RWPE2 (cell line): ENCODE measurements around the gene LPCAT3.

Source experiments
- ATAC-seq: fragments of 200-7000 bp; cut with Tn5 transposase; 3 replicates; pipeline ENCODE4 v1.9.1; 2021; ENCODE audit warnings: low read depth
- DNase-seq: peaks from one replicate; pipeline ENCODE4 v3.0.0-alpha.2; 2020; ENCODE audit warnings: low spot score
- H3K27ac ChIP-seq: fragments of 450-650 bp; 2 replicates; pipeline ENCODE4 v1.5.1; 2017; ENCODE audit warnings: mild to moderate bottlenecking; ENCODE audit not compliant: poor library complexity, severe bottlenecking
- H3K27me3 ChIP-seq: fragments of 250-450 bp; sonication (Bioruptor Pico); 2 replicates; pipeline ENCODE4 v1.5.1; 2021; ENCODE audit warnings: mild to moderate bottlenecking, moderate library complexity; ENCODE audit not compliant: insufficient read depth, poor library complexity, severe bottlenecking
- H3K36me3 ChIP-seq: fragments of 250-450 bp; sonication (Bioruptor Pico); 2 replicates; pipeline ENCODE4 v1.5.1; 2020; ENCODE audit warnings: low read depth, mild to moderate bottlenecking, moderate library complexity
- H3K4me1 ChIP-seq: fragments of 250-450 bp; sonication (Bioruptor Pico); 2 replicates; pipeline ENCODE4 v1.5.1; 2021; ENCODE audit warnings: mild to moderate bottlenecking, moderate library complexity; ENCODE audit not compliant: insufficient read depth, poor library complexity, severe bottlenecking
- H3K4me3 ChIP-seq: fragments of 250-450 bp; sonication (Bioruptor Pico); 2 replicates; pipeline ENCODE4 v1.5.1; 2021; ENCODE audit warnings: mild to moderate bottlenecking, moderate library complexity; ENCODE audit not compliant: severe bottlenecking
- H3K9me3 ChIP-seq: fragments of 250-450 bp; sonication (Bioruptor Pico); 2 replicates; pipeline ENCODE4 v1.5.1; 2021; ENCODE audit warnings: mild to moderate bottlenecking, moderate library complexity; ENCODE audit not compliant: severe bottlenecking
- TF ChIP-seq, protein P1 (sequence below): fragments of 450-650 bp; IDR thresholded peaks from one replicate; pipeline ENCODE4 v1.5.1; 2017; ENCODE audit warnings: mild to moderate bottlenecking, moderate library complexity; ENCODE audit not compliant: poor library complexity, severe bottlenecking

LPCAT3 gene

DNA sequence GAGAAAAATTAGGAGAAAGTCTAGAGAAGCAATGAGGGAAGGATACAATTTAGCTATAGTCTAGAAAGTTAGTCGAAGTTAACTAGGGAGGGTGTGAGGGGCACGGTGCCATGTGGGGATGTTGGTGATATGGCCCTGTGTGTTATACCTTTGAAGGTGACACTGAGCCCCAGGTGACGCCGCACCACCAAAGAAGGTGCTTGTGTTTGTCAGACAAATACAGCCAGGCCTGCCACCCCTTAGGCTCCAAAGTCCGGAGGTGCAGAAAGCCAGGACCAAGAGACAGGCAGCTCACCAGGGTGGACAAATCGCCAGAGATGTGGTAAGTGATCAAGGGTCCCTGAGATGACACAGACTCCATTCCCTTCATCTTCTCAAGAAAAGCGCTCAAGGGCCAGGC, 43.3 kb upstream of the LPCAT3 start:
- no peak overlapping the region for H3K4me3 ChIP-seq
- no peak for DNase-seq
- no peaks in the 10 kb centered on the region for H3K36me3 ChIP-seq

DNA sequence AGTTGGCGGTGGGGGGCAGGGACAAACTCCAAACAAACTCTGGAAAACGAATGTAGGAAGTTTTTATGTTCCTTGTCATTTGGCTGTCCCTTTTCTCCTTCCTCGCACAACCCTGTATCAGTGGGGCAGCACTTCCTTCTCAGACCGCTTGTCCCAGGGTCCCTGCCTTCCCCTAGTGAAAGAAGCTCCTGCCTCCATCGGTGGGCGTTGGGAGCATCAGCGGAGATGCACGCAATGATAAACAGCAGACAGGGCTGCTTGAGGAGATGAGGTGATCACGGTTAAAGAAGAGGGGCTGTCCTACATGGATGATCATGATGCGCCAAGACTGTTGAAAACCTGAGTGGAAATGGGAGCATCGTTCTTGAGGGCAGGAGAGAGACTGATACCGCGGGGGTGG, 42.9 kb upstream of the LPCAT3 start:
- no peaks in the 10 kb centered on the region for H3K9me3 ChIP-seq
- DNase-seq (no peak), ATAC-seq (no peak)
- no peak overlapping the region for H3K4me3 ChIP-seq
- H3K27ac ChIP-seq, result no peak overlapping the region
- no peaks in the 10 kb centered on the region for H3K36me3 ChIP-seq
- no peaks in the 10 kb centered on the region for H3K27me3 ChIP-seq
- TF ChIP-seq, protein P1, sequence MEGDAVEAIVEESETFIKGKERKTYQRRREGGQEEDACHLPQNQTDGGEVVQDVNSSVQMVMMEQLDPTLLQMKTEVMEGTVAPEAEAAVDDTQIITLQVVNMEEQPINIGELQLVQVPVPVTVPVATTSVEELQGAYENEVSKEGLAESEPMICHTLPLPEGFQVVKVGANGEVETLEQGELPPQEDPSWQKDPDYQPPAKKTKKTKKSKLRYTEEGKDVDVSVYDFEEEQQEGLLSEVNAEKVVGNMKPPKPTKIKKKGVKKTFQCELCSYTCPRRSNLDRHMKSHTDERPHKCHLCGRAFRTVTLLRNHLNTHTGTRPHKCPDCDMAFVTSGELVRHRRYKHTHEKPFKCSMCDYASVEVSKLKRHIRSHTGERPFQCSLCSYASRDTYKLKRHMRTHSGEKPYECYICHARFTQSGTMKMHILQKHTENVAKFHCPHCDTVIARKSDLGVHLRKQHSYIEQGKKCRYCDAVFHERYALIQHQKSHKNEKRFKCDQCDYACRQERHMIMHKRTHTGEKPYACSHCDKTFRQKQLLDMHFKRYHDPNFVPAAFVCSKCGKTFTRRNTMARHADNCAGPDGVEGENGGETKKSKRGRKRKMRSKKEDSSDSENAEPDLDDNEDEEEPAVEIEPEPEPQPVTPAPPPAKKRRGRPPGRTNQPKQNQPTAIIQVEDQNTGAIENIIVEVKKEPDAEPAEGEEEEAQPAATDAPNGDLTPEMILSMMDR, result no peak
- H3K4me1 ChIP-seq, result no peaks in the 10 kb centered on the region

More for the DNA sequence above, 43.3 kb upstream of the LPCAT3 start:
- ATAC-seq, result no peak
- TF ChIP-seq, protein P1, result no peak
- Histone ChIP-seq H3K9me3 (no peaks in the 10 kb centered on the region), H3K27ac (no peak overlapping the region), H3K27me3 (no peaks in the 10 kb centered on the region), H3K4me1 (no peaks in the 10 kb centered on the region)

DNA sequence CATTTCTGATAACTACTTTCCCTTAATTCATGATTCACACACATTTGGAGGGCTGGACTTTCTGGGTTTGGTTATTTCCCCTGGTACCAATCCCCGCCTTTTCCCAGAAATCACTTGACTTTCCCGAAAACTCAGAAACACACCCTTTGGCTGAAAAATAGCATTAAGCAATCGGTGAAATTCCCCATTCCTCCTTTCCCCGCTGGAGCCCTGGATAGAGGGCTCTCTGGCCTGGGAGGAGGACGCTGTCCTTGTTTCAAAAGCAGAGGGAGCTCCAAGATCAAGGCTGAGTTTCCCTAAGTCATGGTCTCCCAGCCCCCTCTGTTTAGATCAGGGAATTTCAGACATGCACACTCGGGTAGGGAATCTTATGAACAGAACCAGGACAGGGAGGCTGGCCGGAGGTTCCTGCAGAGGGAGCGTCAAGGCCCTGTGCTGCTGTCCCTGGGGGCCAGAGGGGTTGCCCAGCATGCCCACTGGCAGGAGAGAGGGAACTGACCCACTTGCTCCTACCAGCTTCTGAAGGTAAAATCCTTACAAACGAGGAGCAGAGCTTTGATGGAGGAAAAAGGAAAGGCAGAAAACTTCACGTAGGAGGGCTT, 42.2 kb upstream of the LPCAT3 start, which contains the start of gene C1S:
C1S (plus strand) TSS at position 366 of the 602 bp plus-strand sequence. CDS start 1,195 bp downstream, outside the sequence.
- TF ChIP-seq, protein P1, result peak; percentile 85
- DNase-seq (no peak), ATAC-seq (peak; percentile 97)
- Histone ChIP-seq H3K27ac (no peak within 1 kb of the TSS), H3K36me3 (no peaks in the 10 kb centered on the region), H3K9me3 (no peaks in the 10 kb centered on the region), H3K4me1 (no peaks in the 10 kb centered on the region), H3K27me3 (no peaks in the 10 kb centered on the region), H3K4me3 (no peak within 1 kb of the TSS)

DNA sequence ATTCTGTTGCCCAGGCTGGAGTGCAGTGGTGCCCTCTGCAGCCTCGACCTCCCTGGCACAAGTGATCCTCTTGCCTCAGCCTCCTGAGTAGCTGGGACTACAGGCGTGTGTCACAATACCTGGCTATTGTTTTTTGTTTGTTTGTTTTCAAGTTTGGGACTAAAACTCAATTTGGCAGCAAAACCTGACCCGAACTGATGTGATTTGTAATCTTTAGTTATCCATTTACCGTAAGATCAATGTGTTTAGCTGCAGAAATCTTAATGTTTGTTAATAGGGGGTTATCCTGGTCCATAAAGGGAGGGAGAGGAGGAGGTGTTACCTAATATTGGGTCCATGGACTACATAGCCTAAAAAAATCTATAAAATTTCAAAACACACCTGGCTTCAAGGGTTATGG, 41.5 kb upstream of the LPCAT3 start:
- H3K27me3 ChIP-seq, result no peaks in the 10 kb centered on the region
- H3K4me1 ChIP-seq, result no peaks in the 10 kb centered on the region
- TF ChIP-seq, protein P1, result no peak
- no peak overlapping the region for H3K27ac ChIP-seq
- ATAC-seq (no peak), DNase-seq (no peak)
- H3K36me3 ChIP-seq, result no peaks in the 10 kb centered on the region
- no peaks in the 10 kb centered on the region for H3K9me3 ChIP-seq
- H3K4me3 ChIP-seq, result no peak overlapping the region

DNA sequence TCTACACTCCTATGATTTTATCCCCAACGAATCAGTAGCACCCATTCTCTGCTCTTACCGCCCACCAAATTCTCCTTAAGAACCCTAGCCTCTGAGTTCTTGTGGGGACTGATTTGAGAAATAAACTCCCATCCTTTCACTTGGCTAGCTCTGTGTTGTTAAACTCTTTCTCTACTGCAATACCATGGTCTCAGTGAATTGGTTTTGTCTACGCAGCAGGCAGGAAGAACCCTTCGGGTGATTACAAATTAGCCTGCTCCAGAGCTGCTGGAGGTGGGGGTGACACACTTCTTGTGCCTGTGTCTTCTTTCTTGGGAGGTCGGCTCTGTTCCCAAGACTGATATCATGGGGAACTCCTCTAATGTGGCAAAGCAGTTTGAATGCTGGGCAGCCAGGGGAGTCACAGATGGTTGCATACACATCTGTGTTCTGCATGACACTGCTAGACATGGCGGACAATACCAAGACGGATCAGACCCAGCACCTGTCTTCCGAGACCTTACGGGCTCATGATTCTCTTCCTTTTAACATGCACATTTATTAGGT, 40.6 kb upstream of the LPCAT3 start:
- DNase-seq, result no peak
- Histone ChIP-seq H3K4me3 (no peak overlapping the region), H3K9me3 (no peaks in the 10 kb centered on the region), H3K36me3 (no peaks in the 10 kb centered on the region), H3K27me3 (no peaks in the 10 kb centered on the region), H3K27ac (no peak overlapping the region), H3K4me1 (no peaks in the 10 kb centered on the region)
- TF ChIP-seq, protein P1, result no peak
- ATAC-seq, result no peak
